NCI-H2107 (cell line): ENCODE measurements around the gene CTIF.

ENCODE experiments used
- DNase-seq: peaks from one replicate; lab custom pipeline; 2025; lab: John Stamatoyannopoulos, UW

Gene CTIF

DNA sequence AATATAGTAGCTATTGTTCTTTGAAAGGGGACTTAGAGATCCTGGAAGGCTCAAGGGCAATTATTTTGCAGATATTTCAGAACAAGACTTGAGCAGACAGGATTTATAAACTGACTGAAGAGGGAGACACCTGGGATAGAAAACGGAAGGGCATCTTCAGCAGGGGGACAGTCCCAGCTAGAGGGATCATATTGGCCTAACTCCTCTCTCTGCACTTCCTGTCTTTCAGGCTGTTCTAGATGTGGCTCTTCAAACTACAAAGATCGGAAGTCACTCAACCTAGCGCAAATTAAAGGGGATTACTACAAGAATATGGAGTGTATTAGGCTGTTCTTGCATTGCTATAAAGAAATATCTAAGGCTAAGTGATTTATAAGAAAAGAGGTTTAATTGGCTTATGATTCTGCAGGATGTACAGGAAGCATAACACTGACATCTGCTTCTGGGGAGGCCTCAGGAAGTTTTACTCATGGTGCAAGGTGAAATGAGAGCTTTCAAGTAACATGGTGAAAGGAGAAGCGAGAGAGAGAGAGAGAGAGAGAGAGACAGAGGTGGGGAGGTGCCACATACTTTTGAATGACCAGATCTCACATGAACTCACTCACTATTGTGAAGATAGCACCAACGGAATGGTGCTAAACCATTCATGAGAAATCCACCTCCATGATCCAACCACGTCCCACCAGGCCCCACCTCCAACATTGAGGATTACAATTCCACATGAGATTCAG is 5.3 kb upstream of the CTIF start:
- no peak for DNase-seq

GRCh38 chr18:48534364-48534763 is 4.5 kb upstream of the CTIF start:
- no peak for DNase-seq

GRCh38 chr18:48535956-48536355 is 2.9 kb upstream of the CTIF start:
- no peak for DNase-seq

- no peak for DNase-seq
These were observed 2.3 kb upstream of the CTIF start for GRCh38 chr18:48536516-48536915.

DNA sequence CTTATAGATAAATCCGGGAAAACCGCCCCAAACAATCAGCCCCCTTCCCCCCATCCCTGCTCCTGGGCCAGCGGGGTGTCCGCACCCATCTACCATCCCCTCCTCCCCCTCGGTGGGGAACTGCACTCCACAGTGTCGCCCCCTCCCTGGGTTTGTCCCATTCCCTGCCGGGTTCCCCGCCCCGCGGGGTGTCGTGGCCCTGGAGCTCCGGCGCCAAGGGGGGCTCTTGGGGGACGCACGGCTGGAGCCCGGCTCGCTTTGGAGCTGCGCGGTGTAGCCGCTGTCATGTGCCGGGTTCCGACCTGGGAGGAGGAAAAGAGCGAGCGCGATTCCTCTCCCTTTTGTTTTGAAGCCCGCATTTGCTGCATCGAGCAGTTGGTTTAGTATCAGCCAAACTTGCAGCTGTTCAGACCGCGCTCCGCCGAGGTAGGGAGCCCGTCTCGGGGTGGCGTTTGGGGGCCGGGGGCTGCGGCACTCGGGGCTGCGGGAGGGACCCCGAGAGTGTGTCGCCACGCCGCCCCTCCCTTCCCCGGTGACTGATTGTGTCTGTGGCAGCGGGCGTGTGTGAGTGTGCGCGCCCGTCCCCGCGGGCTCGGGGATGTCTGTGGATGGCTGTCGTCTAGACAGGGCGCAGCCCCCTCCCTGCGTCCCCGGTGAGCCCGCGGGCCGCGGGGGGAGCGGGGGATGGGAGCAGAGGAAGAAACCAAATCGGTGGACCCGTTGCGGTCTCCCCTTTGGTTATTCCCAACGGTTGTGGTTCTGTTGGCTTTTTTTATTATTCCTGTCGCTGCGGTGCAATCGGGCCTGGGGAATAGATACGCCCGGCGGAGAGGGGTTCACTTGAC is 797 bp downstream of the CTIF start:
- no peak for DNase-seq

DNA sequence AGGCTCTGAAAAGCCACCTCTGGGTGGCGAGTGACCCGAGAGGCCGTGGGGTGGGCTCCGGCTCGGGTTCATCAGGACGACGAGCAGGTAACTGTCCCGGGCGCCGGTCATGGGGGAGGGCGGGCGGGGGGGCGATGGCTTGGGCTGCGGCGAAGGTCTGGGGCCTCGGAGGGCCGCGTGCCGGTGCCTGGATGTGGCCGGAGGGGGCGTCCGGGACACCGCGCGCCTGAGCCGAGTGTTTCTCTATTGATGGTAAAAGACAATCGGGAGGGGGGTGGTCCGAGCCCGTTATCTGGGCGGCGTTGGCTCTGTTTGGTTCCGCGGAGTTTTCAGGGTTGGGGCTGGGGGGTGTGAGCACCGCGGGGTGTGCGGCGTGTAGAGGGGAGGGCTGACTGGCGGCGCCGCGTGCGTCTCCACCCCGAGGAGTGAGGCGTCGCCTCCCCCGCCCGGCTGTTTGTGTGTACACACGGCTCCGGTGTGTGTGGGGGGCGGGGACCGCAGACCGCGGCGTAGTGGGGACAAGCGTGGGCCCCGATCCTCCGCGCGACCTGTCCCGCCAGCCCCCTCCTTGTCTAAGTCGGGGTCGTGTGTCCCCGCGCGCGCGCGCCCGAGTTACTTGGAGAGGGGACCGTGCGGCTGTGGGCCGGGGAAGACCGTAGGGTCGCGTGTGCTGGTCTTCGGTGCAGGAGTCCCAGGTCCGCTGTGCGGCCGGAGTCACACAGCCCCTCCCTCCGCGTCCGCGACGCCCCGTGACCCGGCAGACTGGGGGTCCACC is 1.6 kb downstream of the CTIF start:
- peak; percentile 54 for DNase-seq

GRCh38 chr18:48541026-48541746 is 2.4 kb downstream of the CTIF start:
- peak; percentile 33 for DNase-seq

DNA sequence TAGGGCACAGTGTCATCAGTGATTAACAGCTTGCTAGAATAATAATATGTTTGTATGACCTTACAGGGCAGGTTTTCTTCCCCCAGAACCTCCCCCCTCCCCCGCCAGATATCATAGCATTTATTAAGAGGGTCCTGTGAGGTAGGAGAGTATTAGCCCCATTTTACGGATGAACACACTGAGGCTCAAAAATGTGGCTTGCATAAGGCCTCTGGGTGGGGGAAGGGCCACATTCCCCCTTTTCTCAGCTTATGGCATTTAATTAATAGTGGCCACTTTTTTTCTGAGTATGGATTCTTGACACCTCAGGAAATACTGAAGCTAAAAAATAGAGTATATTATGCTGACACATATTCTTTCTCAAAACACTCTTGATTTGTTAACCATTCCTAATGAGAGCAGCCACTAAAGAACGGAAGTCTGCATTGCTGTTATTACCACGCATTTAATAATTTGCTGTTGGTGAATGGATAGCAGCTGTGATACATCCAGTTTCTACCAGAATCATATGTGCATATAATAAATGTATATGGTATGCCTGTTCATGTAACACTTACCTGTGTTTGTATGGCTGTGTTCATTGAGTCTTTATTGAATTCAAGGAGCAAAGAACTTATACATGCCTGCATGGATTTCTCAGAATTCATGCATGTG is 3.0 kb downstream of the CTIF start:
- no peak for DNase-seq

DNA sequence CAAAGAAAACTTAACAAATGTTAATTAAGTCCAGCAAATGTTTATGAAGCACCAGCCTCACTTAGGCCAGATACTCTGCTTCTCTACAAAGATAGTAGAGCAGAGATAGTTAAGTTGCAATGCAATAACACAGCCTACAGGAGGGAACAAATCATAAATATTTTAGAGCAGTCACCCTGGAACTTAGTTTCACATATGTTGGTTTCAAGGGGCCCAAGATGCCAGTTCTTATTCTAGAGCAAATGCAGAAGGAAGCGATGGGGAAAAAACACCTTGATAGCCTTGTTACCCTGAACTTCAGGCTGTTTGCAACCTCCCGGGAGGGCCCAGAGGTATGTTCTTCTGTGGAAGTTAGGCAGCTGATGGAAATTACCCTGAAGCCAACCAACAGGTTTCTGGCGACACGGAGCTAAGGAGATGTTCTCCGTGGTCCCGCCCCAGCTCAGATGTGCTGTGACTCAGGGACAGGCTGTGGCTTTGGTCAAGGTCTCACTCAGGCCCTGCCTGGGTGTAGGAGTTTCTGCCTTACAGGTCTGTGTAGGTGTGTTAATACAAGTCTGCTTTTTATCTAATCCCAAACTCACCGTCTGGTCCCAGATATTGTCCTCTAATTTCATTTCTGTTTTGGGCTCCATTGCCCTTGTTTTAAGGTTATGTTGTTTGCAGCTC is 3.8 kb downstream of the CTIF start:
- no peak for DNase-seq

GRCh38 chr18:48543228-48543627 is 4.4 kb downstream of the CTIF start:
- DNase-seq, result no peak

DNA sequence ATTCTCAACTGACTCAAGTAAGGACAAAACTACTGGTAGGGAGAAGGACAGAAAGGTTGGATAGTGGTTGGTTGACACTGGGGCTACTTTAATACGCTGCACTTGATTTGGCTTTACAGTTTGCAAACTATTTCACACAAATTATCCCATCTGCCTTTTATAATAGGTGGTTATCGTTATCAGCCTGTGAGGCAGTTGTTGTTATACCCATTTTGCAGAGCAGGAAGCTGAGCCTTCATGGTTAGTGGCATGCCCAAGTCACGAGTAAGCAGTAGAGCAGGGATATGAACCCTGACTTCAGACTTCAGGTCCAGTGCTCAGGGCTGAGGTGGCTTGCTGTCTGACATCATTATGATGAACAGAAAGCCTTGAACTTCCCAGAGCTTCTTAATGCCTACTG is 5.3 kb downstream of the CTIF start:
- no peak for DNase-seq

DNA sequence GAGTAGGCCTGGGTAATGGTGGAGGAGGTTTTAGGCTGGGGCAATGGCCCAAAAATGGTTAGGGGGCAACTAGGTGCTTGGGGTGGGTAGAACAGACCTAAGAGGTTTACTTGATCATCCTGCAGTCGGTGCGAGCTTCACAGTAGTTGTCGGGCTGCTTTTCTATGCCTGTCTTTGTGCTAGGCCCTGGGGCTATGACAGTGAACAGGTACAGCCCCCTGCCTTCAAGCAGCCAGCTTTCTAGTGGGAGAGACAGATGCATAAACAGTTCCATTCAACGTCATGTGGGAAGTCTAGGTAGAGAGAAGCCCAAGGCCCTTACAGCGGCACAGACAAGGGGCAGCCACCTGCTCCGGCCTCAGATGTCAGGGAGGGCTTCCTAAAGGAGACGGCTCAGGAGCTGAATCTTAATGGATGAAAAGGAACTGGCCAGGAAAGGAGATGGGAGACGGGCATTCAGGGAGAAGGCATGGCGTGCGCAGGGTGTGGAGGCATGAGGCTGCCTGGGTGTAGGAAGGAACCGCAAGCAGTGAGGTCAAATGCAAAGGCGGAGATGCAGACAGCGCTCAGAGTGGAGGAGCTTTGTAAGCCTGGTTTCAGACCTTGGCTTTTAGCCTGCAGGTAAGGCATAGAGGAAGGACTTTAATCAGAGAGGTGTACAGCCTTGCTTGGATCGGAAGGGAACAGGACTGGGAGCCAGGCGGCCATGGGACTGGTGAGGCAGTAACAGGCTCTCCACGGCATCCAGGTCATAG is 6.0 kb downstream of the CTIF start:
- DNase-seq, result no peak

GRCh38 chr18:48545757-48546321 is 7.0 kb downstream of the CTIF start:
- DNase-seq, result peak; percentile 75

DNA sequence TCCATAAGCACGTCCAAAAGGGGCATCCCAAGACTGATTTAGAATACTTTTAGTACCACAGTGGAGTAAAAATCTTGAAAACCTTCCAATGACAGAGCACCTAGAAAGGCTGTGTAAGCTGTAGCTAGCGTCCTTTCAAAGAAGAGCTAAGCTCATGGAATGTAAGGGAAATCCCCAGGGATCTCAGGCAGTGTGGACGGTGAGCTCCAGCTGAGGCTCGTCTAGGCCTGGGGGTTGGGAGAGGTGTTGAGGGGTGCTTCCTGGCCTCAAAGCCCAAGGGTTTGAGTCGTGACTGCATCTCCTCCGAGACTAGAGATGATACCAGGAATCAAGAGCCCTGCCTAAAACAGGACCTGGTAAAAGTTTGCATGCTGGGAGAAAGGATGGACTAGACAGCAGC is 7.6 kb downstream of the CTIF start:
- no peak for DNase-seq

DNA sequence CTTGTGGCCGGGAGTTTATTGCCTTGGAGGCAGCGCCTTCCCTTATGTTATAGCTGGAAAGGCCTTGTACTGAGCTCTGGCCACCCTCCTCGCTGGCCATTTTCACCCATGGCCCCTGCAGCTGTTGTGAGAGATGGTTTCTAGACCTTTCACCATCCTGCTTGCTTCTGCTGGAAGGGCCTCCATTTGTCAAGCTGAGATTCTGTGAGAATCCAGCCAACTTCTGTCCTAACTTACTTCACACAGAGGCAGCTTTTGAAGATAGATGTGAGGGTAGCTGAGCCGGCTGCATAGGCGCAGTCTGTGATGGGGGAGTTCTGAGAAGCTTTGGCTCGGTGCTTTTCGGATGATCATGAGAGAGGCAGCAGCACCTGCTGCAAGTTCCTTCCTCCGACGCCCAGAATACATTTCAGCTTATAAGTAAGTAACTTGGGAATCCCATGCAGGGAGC is 8.7 kb downstream of the CTIF start:
- DNase-seq, result no peak

DNA sequence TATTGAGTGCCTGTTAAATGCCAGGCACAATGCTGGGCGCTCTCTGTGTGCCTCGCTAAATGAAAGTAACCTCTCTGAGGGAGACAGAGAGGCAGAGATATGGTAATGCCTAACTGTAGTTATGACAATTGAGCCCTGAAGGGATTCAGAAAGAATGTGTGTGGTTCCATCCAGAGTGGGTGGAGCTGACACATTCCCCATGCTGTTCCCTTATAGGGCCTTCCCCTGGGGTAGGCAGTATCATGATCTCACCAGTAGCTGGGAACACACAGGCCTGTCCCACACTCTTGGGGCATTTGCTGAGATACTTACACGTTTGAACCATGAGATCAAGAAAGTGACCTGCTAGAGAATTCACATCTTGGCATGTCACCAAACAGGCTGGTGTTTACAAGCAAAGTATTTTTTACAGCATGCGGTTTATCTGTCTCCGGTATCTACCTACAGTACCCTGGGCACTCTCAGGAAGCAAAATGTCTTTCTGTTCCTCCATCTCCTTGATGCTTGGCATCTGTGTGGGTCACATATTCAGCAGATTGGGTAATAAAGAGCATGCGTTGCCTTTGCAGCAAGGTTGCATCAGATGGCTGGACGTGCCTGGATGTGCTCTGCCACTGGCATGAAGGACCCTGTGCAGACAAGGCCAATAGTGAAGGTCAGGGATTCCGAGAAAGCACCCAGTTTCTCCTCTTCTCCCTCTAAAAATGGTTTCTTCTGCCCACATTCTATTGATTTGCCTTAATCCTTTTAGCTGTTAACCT is 9.4 kb downstream of the CTIF start:
- no peak for DNase-seq

DNA sequence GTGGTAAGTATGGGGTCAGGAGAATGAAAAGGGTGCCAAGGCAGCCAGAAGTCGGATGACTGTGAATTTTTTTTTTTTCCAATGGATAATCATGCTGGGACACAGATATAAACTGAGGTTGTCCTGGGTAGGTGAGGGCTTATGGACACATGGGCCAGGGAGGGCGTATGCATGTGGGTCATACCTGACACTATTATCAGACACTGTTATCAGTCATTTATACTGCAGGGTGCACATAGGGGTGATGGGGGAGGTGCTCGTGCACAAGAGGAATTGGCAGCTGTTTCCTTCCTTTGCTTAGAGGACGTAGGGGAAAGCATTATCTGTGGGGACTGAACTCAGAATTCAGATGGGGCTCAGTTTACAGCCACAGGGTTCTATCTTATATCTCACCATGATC is 10.1 kb downstream of the CTIF start:
- no peak for DNase-seq

GRCh38 chr18:48550101-48550729 is 11.4 kb downstream of the CTIF start:
- no peak for DNase-seq

GRCh38 chr18:48551100-48551499 is 12.3 kb downstream of the CTIF start:
- DNase-seq, result no peak
